ENCODE measurements around the gene CD22.
"Not testable (repeated sequence)": the region's sequence is repeated elsewhere in the genome, so short reads cannot be mapped to it uniquely, and the experiment has no call there.

The CD22 gene

GRCh38 chr19:35345671-35346111 is 16.7 kb downstream of the CD22 start:
- no peak for DNase-seq

DNA sequence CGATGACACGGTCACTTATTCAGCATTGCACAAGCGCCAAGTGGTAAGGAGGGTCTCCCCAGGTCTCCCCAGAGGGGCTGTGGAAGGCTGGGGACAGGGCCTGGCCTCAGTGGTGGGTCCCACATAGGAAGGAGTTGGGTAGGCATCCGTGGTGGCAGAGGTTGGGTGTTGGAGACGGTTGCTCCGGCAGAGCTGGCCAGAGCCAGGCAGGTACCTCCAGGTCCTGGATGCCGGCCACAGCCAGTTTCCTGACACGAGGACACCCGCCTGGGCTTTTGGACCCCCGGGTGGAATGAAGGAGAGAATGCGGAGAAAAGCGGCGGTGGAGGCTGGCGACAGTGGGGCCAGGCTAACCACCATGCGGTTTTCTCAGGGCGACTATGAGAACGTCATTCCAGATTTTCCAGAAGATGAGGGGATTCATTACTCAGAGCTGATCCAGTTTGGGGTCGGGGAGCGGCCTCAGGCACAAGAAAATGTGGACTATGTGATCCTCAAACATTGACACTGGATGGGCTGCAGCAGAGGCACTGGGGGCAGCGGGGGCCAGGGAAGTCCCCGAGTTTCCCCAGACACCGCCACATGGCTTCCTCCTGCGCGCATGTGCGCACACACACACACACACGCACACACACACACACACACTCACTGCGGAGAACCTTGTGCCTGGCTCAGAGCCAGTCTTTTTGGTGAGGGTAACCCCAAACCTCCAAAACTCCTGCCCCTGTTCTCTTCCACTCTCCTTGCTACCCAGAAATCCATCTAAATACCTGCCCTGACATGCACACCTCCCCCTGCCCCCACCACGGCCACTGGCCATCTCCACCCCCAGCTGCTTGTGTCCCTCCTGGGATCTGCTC is 17.4 kb downstream of the CD22 start:
- peak; percentile 74 for DNase-seq

- peak; percentile 45 for DNase-seq
Observed at GRCh38 chr19:35347171-35347929, 18.4 kb downstream of the CD22 start, which contains the start of gene FFAR1. FFAR1 (plus strand) TSS chr19:35347902; CDS start chr19:35351552, 3,650 bp downstream.

DNA sequence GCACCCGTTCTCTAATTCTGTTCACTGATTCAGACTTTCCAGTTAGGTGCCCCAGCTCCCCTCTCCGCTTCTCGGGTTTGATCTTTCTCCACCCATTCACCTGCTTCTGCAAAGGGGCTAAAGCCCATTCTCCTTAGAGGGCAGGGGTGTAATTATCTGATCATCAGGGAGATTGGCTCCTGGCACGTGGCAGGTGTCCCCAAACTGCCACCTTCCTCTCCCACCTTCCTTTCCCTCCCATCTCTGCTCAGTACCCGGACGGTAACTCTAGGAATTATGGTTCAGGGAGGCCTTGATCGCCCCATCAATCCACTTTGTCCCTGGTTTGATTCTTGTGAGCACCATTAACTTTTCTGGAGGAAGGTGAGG is 18.9 kb downstream of the CD22 start:
- DNase-seq: no peak

- no peak for DNase-seq
Observed at GRCh38 chr19:35348911-35349611, 20.1 kb downstream of the CD22 start.

- DNase-seq: no peak
Observed at GRCh38 chr19:35349614-35350521, 20.9 kb downstream of the CD22 start.

DNA sequence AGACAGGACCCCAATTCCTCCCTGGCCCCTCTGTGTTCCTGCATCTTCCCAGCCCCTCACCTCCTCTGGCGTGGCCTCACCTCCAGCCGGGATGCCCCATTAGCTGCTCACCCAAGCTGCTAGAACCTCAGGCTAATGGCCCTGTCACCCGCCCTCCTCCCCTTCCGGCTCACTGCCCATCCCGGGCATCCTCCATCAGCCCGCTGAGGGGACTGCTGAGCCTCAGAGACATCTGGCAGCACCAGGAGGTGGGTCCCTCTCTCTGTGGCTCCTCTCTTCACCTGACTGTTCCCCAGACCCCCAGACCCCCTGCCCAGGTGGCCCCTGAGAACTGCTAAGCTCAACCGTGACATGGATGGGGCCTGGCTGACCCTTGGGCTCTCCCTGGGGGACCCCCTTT is 21.6 kb downstream of the CD22 start:
- DNase-seq: no peak

GRCh38 chr19:35351411-35352176 is 22.6 kb downstream of the CD22 start:
- no peak for DNase-seq

DNA sequence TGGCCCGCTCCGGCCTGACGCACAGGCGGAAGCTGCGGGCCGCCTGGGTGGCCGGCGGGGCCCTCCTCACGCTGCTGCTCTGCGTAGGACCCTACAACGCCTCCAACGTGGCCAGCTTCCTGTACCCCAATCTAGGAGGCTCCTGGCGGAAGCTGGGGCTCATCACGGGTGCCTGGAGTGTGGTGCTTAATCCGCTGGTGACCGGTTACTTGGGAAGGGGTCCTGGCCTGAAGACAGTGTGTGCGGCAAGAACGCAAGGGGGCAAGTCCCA is 23.1 kb downstream of the CD22 start:
- DNase-seq: no peak

- peak; percentile 59 for DNase-seq
Observed at GRCh38 chr19:35352448-35353304, 23.7 kb downstream of the CD22 start.

GRCh38 chr19:35353635-35354034 is 24.6 kb downstream of the CD22 start:
- no peak for DNase-seq

DNA sequence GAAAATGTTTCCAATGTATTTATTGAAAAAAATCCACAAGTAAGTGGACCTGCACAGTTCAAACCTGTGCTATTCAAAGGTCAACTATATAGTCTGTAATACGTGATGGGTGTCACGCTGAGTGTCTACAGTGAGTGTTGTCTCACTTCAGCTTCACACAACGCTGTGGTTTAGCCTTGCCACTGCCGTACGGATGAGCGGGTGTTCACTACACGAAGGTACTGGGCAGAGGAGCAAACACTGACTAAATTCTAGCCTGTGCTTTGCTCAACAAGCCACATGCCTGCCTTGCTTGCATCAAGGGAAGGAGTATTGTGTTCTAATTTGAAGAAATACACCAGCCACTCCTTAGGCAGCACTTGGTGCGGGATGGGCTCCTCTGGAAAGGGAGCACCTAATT is 25.9 kb downstream of the CD22 start:
- DNase-seq: no peak

DNA sequence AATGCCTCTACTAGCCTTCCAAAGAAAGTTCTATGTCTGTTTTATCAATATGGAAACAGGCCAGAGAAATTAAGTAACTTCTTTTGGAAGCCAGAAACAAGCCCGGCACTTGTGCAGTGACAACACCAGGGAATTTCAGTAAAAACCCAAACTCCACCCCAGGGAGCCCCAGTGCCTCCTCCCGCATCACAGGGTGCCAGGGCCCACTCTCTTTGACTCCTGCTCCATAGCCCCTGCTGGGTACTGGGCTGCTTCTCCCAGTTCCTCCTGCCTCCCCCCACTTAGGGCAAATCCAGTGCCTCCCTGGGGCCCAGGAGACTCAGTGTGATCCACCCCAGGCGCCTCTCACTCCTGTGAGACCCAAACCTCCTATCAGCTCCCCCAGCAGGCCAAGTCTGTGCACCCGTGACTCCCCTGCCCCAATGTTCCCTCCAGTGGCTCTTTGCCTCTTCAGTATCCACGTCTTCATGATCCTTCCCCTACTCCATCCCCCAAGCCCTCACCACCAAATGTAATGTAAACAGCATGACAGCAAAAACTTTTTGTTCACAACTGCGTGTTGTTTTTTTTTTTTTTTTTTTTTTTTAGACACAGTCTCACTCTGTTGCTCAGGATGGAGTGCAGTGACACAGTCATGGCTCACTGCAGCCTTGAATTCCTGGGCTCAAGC is 26.9 kb downstream of the CD22 start:
- no peak for DNase-seq

DNA sequence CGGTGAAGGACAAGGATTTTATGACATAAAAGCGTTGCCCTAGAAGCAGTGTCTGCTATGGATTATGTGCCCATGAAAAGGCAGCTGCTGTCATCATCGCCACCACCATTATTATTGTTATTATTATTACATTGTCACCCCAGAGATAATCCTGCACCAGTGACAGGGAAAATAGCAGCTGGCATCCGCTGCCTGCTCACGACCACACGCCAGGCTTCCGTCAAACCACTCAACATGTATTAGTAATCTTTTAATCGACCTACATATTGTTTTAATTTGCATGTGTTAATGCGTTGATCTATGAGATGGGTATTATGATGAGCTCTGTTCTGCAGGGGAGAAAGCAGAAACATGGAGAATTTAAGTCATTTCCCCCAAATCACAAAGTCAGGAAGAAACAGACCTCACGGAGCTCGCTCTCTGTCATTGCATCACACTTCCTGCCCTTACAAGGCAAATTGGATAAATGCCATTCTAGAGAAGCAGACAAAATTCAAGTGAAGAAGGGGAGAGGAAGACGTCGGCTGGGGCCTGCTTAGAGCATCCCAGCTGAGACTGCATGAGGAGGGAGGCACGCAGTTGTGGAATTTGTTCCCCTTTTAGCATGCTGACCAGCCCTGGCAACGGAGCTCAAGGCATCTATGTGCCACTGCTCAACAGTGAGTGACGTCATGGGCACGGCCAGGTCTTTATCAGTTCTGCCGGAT is 29.0 kb downstream of the CD22 start, which contains the start of gene FFAR3:
Gene FFAR3, plus strand, starts transcription at position 594 of the 707 bp plus-strand sequence. CDS start 431 bp downstream, outside the sequence.
- DNase-seq: no peak

DNA sequence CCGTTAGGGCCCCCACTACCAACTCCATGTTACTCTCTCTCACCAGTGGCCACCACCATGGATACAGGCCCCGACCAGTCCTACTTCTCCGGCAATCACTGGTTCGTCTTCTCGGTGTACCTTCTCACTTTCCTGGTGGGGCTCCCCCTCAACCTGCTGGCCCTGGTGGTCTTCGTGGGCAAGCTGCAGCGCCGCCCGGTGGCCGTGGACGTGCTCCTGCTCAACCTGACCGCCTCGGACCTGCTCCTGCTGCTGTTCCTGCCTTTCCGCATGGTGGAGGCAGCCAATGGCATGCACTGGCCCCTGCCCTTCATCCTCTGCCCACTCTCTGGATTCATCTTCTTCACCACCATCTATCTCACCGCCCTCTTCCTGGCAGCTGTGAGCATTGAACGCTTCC is 29.8 kb downstream of the CD22 start:
- not testable (repeated sequence) for DNase-seq

DNA sequence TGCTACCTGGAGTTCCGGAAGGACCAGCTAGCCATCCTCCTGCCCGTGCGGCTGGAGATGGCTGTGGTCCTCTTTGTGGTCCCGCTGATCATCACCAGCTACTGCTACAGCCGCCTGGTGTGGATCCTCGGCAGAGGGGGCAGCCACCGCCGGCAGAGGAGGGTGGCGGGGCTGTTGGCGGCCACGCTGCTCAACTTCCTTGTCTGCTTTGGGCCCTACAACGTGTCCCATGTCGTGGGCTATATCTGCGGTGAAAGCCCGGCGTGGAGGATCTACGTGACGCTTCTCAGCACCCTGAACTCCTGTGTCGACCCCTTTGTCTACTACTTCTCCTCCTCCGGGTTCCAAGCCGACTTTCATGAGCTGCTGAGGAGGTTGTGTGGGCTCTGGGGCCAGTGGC is 30.4 kb downstream of the CD22 start:
- DNase-seq: not testable (repeated sequence)

GRCh38 chr19:35360081-35360480 is 31.1 kb downstream of the CD22 start:
- DNase-seq: not testable (repeated sequence)

- DNase-seq: no peak
Observed at GRCh38 chr19:35360880-35361420, 32.0 kb downstream of the CD22 start.

Measured in stimulated activated CD4-positive, alpha-beta T cell treated with anti-CD3 and anti-CD28 coated beads, Interleukin-4, amount 100 ng/mL, for 1 hour (primary cell).